Adrenal gland (tissue), 5 donors: ENCODE results near the gene GRIN3B.

Experiments
- CTCF ChIP-seq, 6 experiments: fragments of 450-650 bp in 4 of 6; fragments of 200-600 bp in 2 of 6; sonication (generic) in 1 of 6; IDR thresholded peaks; 1 replicate in 5 of 6; 2 replicates in 1 of 6; pipeline versions ENCODE4 v1.5.1 to v1.8.0; 2016 to 2021; ENCODE audit warnings: antibody characterized with exemption in 6 of 6, mild to moderate bottlenecking in 2 of 6, moderate library complexity in 1 of 6
- POLR2A ChIP-seq, 2 donors: fragments of 450-650 bp; IDR thresholded peaks; one replicate each; pipeline ENCODE4 v1.6.1; 2017; ENCODE audit warnings: antibody characterized with exemption in 2 of 2, mild to moderate bottlenecking in 2 of 2, moderate library complexity in 1 of 2
- donor health status: DM: no; HTN: no; CAD: no.

- TF ChIP-seq CTCF (IDR thresholded peaks at IDR 0.05) (no peak), POLR2A (IDR thresholded peaks at IDR 0.05) (no peak)
Observed at GRCh38 chr19:976476-976875, 23.7 kb upstream of the GRIN3B start.
